Measurements from ENCODE around the gene TRIP13. TPM values are rescaled to one million over a fixed set of nuclear protein-coding genes. Genes with fewer than 3 reads are reported as not detected.

TRIP13 gene
- total and polyA plus RNA-seq, 2 of the 13 experiments (the other 11 are each of a cell fraction or from before 2014, with no cell fraction given): 13.5 to 33.0 TPM

DNA sequence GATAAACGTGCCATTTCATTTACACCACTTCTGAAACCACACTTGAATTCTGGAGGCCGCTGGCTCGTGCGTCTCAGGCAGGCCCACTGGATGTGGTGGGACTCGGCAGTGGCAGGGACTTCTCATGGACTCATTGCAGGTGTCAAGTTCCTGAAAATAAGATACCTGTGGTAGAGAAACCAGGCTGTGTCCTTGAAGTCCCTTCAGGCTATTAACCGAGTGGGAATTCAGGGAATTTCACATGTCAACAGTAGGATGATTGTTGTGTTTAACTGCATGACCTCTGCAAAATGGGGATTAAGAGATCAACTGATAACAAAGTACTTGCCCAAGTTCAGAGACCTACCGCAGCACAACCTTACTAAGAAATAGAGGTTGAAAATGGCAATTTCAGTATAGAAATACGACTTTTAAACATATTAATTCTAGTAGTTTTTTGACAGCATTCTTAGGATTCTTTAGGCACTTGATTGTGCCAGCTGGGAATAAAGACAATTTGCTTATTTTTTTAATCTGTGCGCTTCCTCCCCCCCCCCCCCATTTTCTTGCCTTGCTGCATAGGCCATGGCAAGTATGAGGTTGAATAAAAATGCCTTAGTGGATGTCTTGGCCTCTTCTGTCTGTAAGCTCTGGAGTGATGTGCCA lies 26.8 kb downstream of the TRIP13 start (continued):
- TF ChIP-seq, protein P1, sequence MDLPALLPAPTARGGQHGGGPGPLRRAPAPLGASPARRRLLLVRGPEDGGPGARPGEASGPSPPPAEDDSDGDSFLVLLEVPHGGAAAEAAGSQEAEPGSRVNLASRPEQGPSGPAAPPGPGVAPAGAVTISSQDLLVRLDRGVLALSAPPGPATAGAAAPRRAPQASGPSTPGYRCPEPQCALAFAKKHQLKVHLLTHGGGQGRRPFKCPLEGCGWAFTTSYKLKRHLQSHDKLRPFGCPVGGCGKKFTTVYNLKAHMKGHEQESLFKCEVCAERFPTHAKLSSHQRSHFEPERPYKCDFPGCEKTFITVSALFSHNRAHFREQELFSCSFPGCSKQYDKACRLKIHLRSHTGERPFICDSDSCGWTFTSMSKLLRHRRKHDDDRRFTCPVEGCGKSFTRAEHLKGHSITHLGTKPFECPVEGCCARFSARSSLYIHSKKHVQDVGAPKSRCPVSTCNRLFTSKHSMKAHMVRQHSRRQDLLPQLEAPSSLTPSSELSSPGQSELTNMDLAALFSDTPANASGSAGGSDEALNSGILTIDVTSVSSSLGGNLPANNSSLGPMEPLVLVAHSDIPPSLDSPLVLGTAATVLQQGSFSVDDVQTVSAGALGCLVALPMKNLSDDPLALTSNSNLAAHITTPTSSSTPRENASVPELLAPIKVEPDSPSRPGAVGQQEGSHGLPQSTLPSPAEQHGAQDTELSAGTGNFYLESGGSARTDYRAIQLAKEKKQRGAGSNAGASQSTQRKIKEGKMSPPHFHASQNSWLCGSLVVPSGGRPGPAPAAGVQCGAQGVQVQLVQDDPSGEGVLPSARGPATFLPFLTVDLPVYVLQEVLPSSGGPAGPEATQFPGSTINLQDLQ (CRISPR knock-in tag; IDR thresholded peaks at IDR 0.05): no peak
- no peak for TF ChIP-seq ZNF839 (CRISPR knock-in tag; IDR thresholded peaks at IDR 0.05; ENCODE audit: borderline replicate concordance)
- no peak for TF ChIP-seq ZNF607 (CRISPR knock-in tag; IDR thresholded peaks at IDR 0.05; ENCODE audit: borderline replicate concordance)
- no peak for TF ChIP-seq PAWR (CRISPR knock-in tag; IDR thresholded peaks at IDR 0.05; ENCODE audit: borderline replicate concordance)
- TF ChIP-seq GABPA (IDR thresholded peaks at IDR 0.05; ENCODE audit: low read depth, low read length): no peak
- TF ChIP-seq GABPA (CRISPR knock-in tag; IDR thresholded peaks at IDR 0.05; ENCODE audit: low read depth): no peak
- TF ChIP-seq, protein P2, sequence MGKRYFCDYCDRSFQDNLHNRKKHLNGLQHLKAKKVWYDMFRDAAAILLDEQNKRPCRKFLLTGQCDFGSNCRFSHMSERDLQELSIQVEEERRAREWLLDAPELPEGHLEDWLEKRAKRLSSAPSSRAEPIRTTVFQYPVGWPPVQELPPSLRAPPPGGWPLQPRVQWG (CRISPR knock-in tag; IDR thresholded peaks at IDR 0.05; ENCODE audit: borderline replicate concordance, low read depth): no peak
- TF ChIP-seq, protein P3, sequence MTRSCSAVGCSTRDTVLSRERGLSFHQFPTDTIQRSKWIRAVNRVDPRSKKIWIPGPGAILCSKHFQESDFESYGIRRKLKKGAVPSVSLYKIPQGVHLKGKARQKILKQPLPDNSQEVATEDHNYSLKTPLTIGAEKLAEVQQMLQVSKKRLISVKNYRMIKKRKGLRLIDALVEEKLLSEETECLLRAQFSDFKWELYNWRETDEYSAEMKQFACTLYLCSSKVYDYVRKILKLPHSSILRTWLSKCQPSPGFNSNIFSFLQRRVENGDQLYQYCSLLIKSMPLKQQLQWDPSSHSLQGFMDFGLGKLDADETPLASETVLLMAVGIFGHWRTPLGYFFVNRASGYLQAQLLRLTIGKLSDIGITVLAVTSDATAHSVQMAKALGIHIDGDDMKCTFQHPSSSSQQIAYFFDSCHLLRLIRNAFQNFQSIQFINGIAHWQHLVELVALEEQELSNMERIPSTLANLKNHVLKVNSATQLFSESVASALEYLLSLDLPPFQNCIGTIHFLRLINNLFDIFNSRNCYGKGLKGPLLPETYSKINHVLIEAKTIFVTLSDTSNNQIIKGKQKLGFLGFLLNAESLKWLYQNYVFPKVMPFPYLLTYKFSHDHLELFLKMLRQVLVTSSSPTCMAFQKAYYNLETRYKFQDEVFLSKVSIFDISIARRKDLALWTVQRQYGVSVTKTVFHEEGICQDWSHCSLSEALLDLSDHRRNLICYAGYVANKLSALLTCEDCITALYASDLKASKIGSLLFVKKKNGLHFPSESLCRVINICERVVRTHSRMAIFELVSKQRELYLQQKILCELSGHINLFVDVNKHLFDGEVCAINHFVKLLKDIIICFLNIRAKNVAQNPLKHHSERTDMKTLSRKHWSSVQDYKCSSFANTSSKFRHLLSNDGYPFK (CRISPR knock-in tag; IDR thresholded peaks at IDR 0.05; ENCODE audit: borderline replicate concordance): no peak
- no peak for TF ChIP-seq CHD2 (IDR thresholded peaks at IDR 0.05; ENCODE audit: low read depth, low read length)
- TF ChIP-seq EP300 (IDR thresholded peaks at IDR 0.05; ENCODE audit: low read depth in 2 of 2, low read length in 2 of 2): peak; percentile 85
- peak; percentile 74; the same call in 1 of the 2 replicates for TF ChIP-seq EP300 (CRISPR knock-in tag; IDR thresholded peaks at IDR 0.05; ENCODE audit: borderline replicate concordance)
- TF ChIP-seq JDP2 (CRISPR knock-in tag; IDR thresholded peaks at IDR 0.05; ENCODE audit: borderline replicate concordance): no peak
- TF ChIP-seq SSRP1 (CRISPR knock-in tag; IDR thresholded peaks at IDR 0.05): no peak
- TF ChIP-seq, protein P4, sequence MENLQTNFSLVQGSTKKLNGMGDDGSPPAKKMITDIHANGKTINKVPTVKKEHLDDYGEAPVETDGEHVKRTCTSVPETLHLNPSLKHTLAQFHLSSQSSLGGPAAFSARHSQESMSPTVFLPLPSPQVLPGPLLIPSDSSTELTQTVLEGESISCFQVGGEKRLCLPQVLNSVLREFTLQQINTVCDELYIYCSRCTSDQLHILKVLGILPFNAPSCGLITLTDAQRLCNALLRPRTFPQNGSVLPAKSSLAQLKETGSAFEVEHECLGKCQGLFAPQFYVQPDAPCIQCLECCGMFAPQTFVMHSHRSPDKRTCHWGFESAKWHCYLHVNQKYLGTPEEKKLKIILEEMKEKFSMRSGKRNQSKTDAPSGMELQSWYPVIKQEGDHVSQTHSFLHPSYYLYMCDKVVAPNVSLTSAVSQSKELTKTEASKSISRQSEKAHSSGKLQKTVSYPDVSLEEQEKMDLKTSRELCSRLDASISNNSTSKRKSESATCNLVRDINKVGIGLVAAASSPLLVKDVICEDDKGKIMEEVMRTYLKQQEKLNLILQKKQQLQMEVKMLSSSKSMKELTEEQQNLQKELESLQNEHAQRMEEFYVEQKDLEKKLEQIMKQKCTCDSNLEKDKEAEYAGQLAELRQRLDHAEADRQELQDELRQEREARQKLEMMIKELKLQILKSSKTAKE (CRISPR knock-in tag; IDR thresholded peaks at IDR 0.05; ENCODE audit: borderline replicate concordance): peak; percentile 32; the same call in 1 of the 2 replicates
- TF ChIP-seq SUZ12 (IDR thresholded peaks at IDR 0.05; ENCODE audit: low read depth, low read length): no peak

Measured in HepG2 (cell line).